IMR-90 (cell line): ENCODE data around the gene RTN3. TPM values are rescaled to one million over a fixed set of nuclear protein-coding genes. Genes with fewer than 3 reads are reported as not detected.
A peak's percentile ranks its signal among the peaks of the same experiment; 100 is the strongest.

Experiments used
- ATAC-seq: fragments of 200-7000 bp; cut with Tn5 transposase; 2 replicates; pipeline ENCODE4 v1.9.1; 2020; ENCODE audit warnings: low read depth, mild to moderate bottlenecking, moderate library complexity
- BruUV-seq: library from RNA; stranded (reverse); fragments of 400-500 nt; replicated peaks from 2 replicates; lab custom pipeline; 2021; lab: Mats Ljungman, UMichigan
- CTCF ChIA-PET: fragments of 300-600 bp; formaldehyde crosslinking; extraction: SDS; loops from one replicate; lab custom pipeline; 2021; ENCODE audit warnings: antibody characterized with exemption; lab: Yijun Ruan, JAX
- POLR2A ChIA-PET: fragments of 300-600 bp; sonication (Branson Sonifier 250); formaldehyde crosslinking; loops from one replicate; lab custom pipeline; 2022; ENCODE audit warnings: antibody characterized with exemption; ENCODE audit not compliant: unreplicated experiment; lab: Charles Lee
- DNase-seq: peaks from one replicate; pipeline ENCODE4 v3.0.0; 2013
- H2AFZ ChIP-seq: replicated peaks from 2 replicates; pipeline ENCODE3; 2013; ENCODE audit warnings: low read length, mild to moderate bottlenecking; ENCODE audit not compliant: poor library complexity
- H2AK5ac ChIP-seq: 2 replicates; pipeline ENCODE4 v1.6.1; 2013; ENCODE audit warnings: low read depth, low read length, inconsistent platforms
- H2AK9ac ChIP-seq: replicated peaks from 2 replicates; pipeline ENCODE3; 2013; ENCODE audit warnings: mild to moderate bottlenecking, low read depth, low read length, moderate library complexity; ENCODE audit not compliant: poor library complexity
- H2BK120ac ChIP-seq: 2 replicates; pipeline ENCODE4 v1.6.1; 2013; ENCODE audit warnings: low read depth, low read length, inconsistent platforms
- H2BK15ac ChIP-seq: 3 replicates; pipeline ENCODE4 v1.6.1; 2013; ENCODE audit warnings: low read depth, low read length, inconsistent platforms
- H2BK20ac ChIP-seq: 2 replicates; pipeline ENCODE4 v1.6.1; 2013; ENCODE audit warnings: low read depth, mild to moderate bottlenecking, inconsistent platforms, low read length, moderate library complexity
- H2BK5ac ChIP-seq: 2 replicates; pipeline ENCODE4 v1.6.1; 2013; ENCODE audit warnings: mild to moderate bottlenecking, low read depth, low read length, inconsistent platforms; ENCODE audit not compliant: poor library complexity, severe bottlenecking
- H3K14ac ChIP-seq: replicated peaks from 2 replicates; pipeline ENCODE4 v1.6.1; 2013; ENCODE audit warnings: low read depth, low read length, inconsistent platforms
- H3K18ac ChIP-seq: 2 replicates; pipeline ENCODE4 v1.6.1; 2013; ENCODE audit warnings: low read depth, low read length, control low read depth
- H3K23ac ChIP-seq: 2 replicates; pipeline ENCODE4 v1.6.1; 2013; ENCODE audit warnings: low read depth, low read length, inconsistent platforms
- H3K27ac ChIP-seq: 2 replicates; pipeline ENCODE4 v1.5.1; 2013; ENCODE audit warnings: mild to moderate bottlenecking, control low read depth, low read length; ENCODE audit not compliant: insufficient read depth
- H3K27me3 ChIP-seq: 2 replicates; pipeline ENCODE4 v1.6.1; 2013; ENCODE audit warnings: low read length; ENCODE audit not compliant: control insufficient read depth, insufficient read depth
- H3K36me3 ChIP-seq: 2 replicates; pipeline ENCODE4 v1.6.1; 2013; ENCODE audit warnings: low read length, mixed read lengths; ENCODE audit not compliant: control insufficient read depth, insufficient read depth
- H3K4ac ChIP-seq: 2 replicates; pipeline ENCODE4 v1.6.1; 2013; ENCODE audit warnings: low read depth, low read length, inconsistent platforms
- H3K4me1 ChIP-seq: 2 replicates; pipeline ENCODE4 v1.6.1; 2013; ENCODE audit warnings: low read length, mixed read lengths; ENCODE audit not compliant: control insufficient read depth, insufficient read depth
- H3K4me2 ChIP-seq: 2 replicates; pipeline ENCODE4 v1.6.1; 2013; ENCODE audit warnings: low read depth, mild to moderate bottlenecking, control low read depth, low read length, moderate library complexity
- H3K4me3 ChIP-seq: 2 replicates; pipeline ENCODE4 v1.5.1; 2013; ENCODE audit warnings: low read depth, mild to moderate bottlenecking, control low read depth, low read length, moderate library complexity; ENCODE audit not compliant: insufficient read depth
- H3K56ac ChIP-seq: 2 replicates; pipeline ENCODE4 v1.6.1; 2013; ENCODE audit warnings: low read length, inconsistent platforms; ENCODE audit not compliant: insufficient read depth; ENCODE audit errors: extremely low read depth
- H3K79me1 ChIP-seq, 2 experiments: 2 replicates each; pipeline ENCODE4 v1.6.1; 2013; ENCODE audit warnings: low read length in 2 of 2, inconsistent platforms in 1 of 2, low read depth in 1 of 2
- H3K9ac ChIP-seq: 2 replicates; pipeline ENCODE4 v1.6.1; 2013; ENCODE audit warnings: low read depth, low read length, control low read depth
- H3K9me1 ChIP-seq: 2 replicates; pipeline ENCODE4 v1.6.1; 2013; ENCODE audit warnings: low read length, inconsistent platforms; ENCODE audit not compliant: insufficient read depth
- H3K9me3 ChIP-seq: 2 replicates; pipeline ENCODE4 v1.6.1; 2013; ENCODE audit warnings: low read length; ENCODE audit not compliant: control insufficient read depth, insufficient read depth
- H4K20me1 ChIP-seq: 2 replicates; pipeline ENCODE4 v1.6.1; 2013; ENCODE audit warnings: low read length, inconsistent platforms; ENCODE audit not compliant: insufficient read depth
- H4K5ac ChIP-seq: 2 replicates; pipeline ENCODE4 v1.6.1; 2013; ENCODE audit warnings: mild to moderate bottlenecking, low read depth, low read length, control low read depth
- H4K8ac ChIP-seq, 2 experiments: 2 replicates each; pipeline ENCODE4 v1.6.1; 2013; ENCODE audit warnings: low read depth in 2 of 2, low read length in 2 of 2, control low read depth in 1 of 2, inconsistent platforms in 1 of 2
- H4K91ac ChIP-seq: 2 replicates; pipeline ENCODE4 v1.6.1; 2013; ENCODE audit warnings: low read depth, low read length, inconsistent platforms; ENCODE audit not compliant: insufficient read depth
- BHLHE40 ChIP-seq: fragments of 150-350 bp; IDR thresholded peaks from 2 replicates; pipeline ENCODE4 v1.6.1; 2016; ENCODE audit warnings: mild to moderate bottlenecking, low read depth, low read length
- CEBPB ChIP-seq: IDR thresholded peaks from 2 replicates; pipeline ENCODE4 v1.6.1; 2012; ENCODE audit warnings: low read depth, low read length, improper control_type of control experiment
- CHD1 ChIP-seq: IDR thresholded peaks from 2 replicates; pipeline ENCODE4 v1.6.1; 2012; ENCODE audit warnings: low read depth, low read length, improper control_type of control experiment
- FOS ChIP-seq: fragments of 150-350 bp; IDR thresholded peaks from 2 replicates; pipeline ENCODE4 v1.6.1; 2016; ENCODE audit warnings: low read depth, low read length
- MAFK ChIP-seq: IDR thresholded peaks from 2 replicates; pipeline ENCODE4 v1.6.1; 2012; ENCODE audit warnings: low read depth, low read length, improper control_type of control experiment
- MAZ ChIP-seq: IDR thresholded peaks from 2 replicates; pipeline ENCODE4 v1.6.1; 2012; ENCODE audit warnings: low read depth, mild to moderate bottlenecking, low read length, improper control_type of control experiment, moderate library complexity, borderline replicate concordance
- MXI1 ChIP-seq: IDR thresholded peaks from 2 replicates; pipeline ENCODE4 v1.6.1; 2012; ENCODE audit warnings: low read depth, mild to moderate bottlenecking, low read length, moderate library complexity, borderline replicate concordance
- NFE2L2 ChIP-seq: fragments of 150-350 bp; IDR thresholded peaks from 2 replicates; pipeline ENCODE4 v1.6.1; 2016; ENCODE audit warnings: low read depth, mild to moderate bottlenecking, low read length
- POLR2A ChIP-seq: IDR thresholded peaks from 2 replicates; pipeline ENCODE4 v1.6.1; 2012; ENCODE audit warnings: mild to moderate bottlenecking, low read depth, low read length
- RAD21 ChIP-seq: IDR thresholded peaks from 2 replicates; pipeline ENCODE4 v1.6.1; 2012; ENCODE audit warnings: low read length, improper control_type of control experiment
- RCOR1 ChIP-seq: IDR thresholded peaks from 2 replicates; pipeline ENCODE4 v1.6.1; 2012; ENCODE audit warnings: mild to moderate bottlenecking, low read length, improper control_type of control experiment; ENCODE audit not compliant: insufficient replicate concordance
- RFX5 ChIP-seq: IDR thresholded peaks from 2 replicates; pipeline ENCODE4 v1.8.0; 2012; ENCODE audit warnings: low read depth, mild to moderate bottlenecking, low read length, moderate library complexity
- SMC3 ChIP-seq: fragments of 150-350 bp; IDR thresholded peaks from 2 replicates; pipeline ENCODE4 v1.6.1; 2016; ENCODE audit warnings: low read depth, mild to moderate bottlenecking, antibody characterized with exemption, low read length, moderate library complexity
- WGBS, 2 experiments: methylation state at CpG; one replicate each; pipeline versions ENCODE4 v1.1.5 to v1.1.7; 2013; ENCODE audit warnings: missing lambda C conversion rate in 2 of 2; ENCODE audit not compliant: insufficient read length in 1 of 2; ENCODE audit errors: extremely low coverage in 2 of 2; 5-methylcytosine and 5-hydroxymethylcytosine counted together
- dilution Hi-C: fragments of 300-500 bp; cut with HindIII; formaldehyde crosslinking; loops from one replicate; pipeline ENCODE4 v1.14.3; 2018; ENCODE audit warnings: low sequenced_read_pairs; ENCODE audit not compliant: unreplicated experiment
- in situ Hi-C: fragments of 300-500 bp; cut with MboI; formaldehyde crosslinking; loops from 3 replicates; pipeline ENCODE4 v1.14.3; 2019; ENCODE audit warnings: low sequenced_read_pairs, inconsistent platforms, mixed read lengths
- intact Hi-C: fragments of 100-400 bp; cut with micrococcal nuclease; formaldehyde crosslinking; loops from 2 replicates; pipeline ENCODE4 v1.10.0; 2022
- polyA plus RNA-seq, 3 experiments: library from polyadenylated mRNA; depleted of rRNA; stranded (reverse); fragments of >200 nt; gene quantifications; 2 replicates each; pipeline ENCODE4 v1.2.3, GENCODE V29; 2012; ENCODE audit warnings: low replicate concordance in 1 of 3
- total RNA-seq: library from RNA; depleted of rRNA; stranded (reverse); fragments of >200 nt; gene quantifications from 2 replicates; pipeline ENCODE4 v1.2.3, GENCODE V29; 2012
- TF ChIP-seq, protein P1 (sequence below): conservative IDR thresholded peaks from 2 replicates; pipeline ENCODE4 v1.5.1; 2012; ENCODE audit warnings: mild to moderate bottlenecking, low read depth, low read length, improper control_type of control experiment
- TF ChIP-seq, protein P2 (sequence below): fragments of 150-350 bp; IDR thresholded peaks from 2 replicates; pipeline ENCODE4 v1.6.1; 2017; ENCODE audit warnings: mild to moderate bottlenecking, antibody characterized with exemption, low read length, low read depth
- TF ChIP-seq, protein P3 (sequence below): fragments of 150-350 bp; IDR thresholded peaks from 2 replicates; pipeline ENCODE4 v1.6.1; 2016; ENCODE audit warnings: low read depth, mild to moderate bottlenecking, low read length, moderate library complexity, borderline replicate concordance

RTN3 gene
- total and polyA plus RNA-seq, 2 of the 4 experiments (the other 2 are of a cell fraction), result 31.2 to 64.6 TPM

DNA sequence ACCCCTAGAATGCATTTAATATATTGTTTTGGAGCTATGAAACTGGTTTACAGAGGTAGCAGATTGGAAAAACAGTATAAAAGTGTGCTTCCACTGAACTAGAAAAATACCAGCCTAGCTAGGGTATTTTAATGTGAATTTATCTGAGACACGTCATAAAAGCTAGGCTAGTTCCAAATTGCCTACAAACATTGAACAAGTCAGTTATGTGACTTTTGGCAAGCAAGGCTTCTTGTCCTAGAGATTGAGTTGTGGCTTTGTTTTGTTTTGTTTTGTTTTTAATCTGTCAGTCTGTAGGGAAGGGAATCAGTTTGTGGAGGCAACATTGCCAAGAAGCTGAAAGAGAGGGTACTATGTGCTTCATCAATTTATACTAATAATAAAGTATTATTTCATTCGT is 24.2 kb downstream of the RTN3 start:
- Histone ChIP-seq H3K27me3 (no peaks in the 10 kb centered on the region), H4K91ac (no peak overlapping the region), H4K8ac (no peak overlapping the region), H4K5ac (no peak overlapping the region), H3K4ac (no peak overlapping the region), H3K4me3 (no peak overlapping the region), H2AK9ac (no peak overlapping the region), H3K27ac (peak overlapping the region; percentile 18; the same call in 1 of the 2 replicates), H3K18ac (no peak overlapping the region), H2AFZ (no peak overlapping the region), H3K14ac (no peak overlapping the region), H4K20me1 (peaks cover 22% of the 10 kb centered on the region), H2AK5ac (no peak overlapping the region), H2BK5ac (no peak overlapping the region), H2BK20ac (no peak overlapping the region), H2BK120ac (no peak overlapping the region), H3K4me2 (no peak overlapping the region), H3K36me3 (no peaks in the 10 kb centered on the region; the same call in 1 of the 2 replicates), H3K9ac (no peak overlapping the region), H3K9me3 (no peaks in the 10 kb centered on the region), H3K9me1 (peaks cover 3% of the 10 kb centered on the region; the same call in 1 of the 2 replicates), H3K4me1 (peaks cover 4% of the 10 kb centered on the region), H3K23ac (no peak overlapping the region), H3K56ac (no peak overlapping the region), H2BK15ac (no peak overlapping the region), H3K79me1 (peaks cover 12 to 49% of the 10 kb centered on the region in 2 experiments)
- no peak for DNase-seq
- no CpG with 5 or more reads among the region's 2 CpGs for WGBS, 2 experiments
- TF ChIP-seq SMC3, result no peak
- TF ChIP-seq, protein P1, sequence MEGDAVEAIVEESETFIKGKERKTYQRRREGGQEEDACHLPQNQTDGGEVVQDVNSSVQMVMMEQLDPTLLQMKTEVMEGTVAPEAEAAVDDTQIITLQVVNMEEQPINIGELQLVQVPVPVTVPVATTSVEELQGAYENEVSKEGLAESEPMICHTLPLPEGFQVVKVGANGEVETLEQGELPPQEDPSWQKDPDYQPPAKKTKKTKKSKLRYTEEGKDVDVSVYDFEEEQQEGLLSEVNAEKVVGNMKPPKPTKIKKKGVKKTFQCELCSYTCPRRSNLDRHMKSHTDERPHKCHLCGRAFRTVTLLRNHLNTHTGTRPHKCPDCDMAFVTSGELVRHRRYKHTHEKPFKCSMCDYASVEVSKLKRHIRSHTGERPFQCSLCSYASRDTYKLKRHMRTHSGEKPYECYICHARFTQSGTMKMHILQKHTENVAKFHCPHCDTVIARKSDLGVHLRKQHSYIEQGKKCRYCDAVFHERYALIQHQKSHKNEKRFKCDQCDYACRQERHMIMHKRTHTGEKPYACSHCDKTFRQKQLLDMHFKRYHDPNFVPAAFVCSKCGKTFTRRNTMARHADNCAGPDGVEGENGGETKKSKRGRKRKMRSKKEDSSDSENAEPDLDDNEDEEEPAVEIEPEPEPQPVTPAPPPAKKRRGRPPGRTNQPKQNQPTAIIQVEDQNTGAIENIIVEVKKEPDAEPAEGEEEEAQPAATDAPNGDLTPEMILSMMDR, result no peak
- no peak for TF ChIP-seq FOS
- TF ChIP-seq MXI1, result no peak
- TF ChIP-seq RFX5, result no peak
- TF ChIP-seq, protein P2, sequence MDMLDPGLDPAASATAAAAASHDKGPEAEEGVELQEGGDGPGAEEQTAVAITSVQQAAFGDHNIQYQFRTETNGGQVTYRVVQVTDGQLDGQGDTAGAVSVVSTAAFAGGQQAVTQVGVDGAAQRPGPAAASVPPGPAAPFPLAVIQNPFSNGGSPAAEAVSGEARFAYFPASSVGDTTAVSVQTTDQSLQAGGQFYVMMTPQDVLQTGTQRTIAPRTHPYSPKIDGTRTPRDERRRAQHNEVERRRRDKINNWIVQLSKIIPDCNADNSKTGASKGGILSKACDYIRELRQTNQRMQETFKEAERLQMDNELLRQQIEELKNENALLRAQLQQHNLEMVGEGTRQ, result no peak
- no peak for TF ChIP-seq BHLHE40
- TF ChIP-seq POLR2A, result no peak
- no peak for TF ChIP-seq CEBPB
- TF ChIP-seq MAFK, result no peak
- no peak for TF ChIP-seq RAD21
- TF ChIP-seq CHD1, result no peak
- no peak for TF ChIP-seq NFE2L2
- TF ChIP-seq, protein P3, sequence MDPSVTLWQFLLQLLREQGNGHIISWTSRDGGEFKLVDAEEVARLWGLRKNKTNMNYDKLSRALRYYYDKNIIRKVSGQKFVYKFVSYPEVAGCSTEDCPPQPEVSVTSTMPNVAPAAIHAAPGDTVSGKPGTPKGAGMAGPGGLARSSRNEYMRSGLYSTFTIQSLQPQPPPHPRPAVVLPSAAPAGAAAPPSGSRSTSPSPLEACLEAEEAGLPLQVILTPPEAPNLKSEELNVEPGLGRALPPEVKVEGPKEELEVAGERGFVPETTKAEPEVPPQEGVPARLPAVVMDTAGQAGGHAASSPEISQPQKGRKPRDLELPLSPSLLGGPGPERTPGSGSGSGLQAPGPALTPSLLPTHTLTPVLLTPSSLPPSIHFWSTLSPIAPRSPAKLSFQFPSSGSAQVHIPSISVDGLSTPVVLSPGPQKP, result no peak
- TF ChIP-seq RCOR1, result no peak
- no peak for TF ChIP-seq MAZ
- BruUV-seq, result no TSS peak
- intact Hi-C loops, result loop anchor here (2.0 kb wide), 1 partner anchor 17 kb away; no protein-coding TSS in a partner anchor
- dilution Hi-C loops, result no loop called here
- ATAC-seq, result no peak
- in situ Hi-C loops, result no loop called here
- CTCF ChIA-PET, result interaction anchor here (0.6 to 0.7 kb wide), 2 partner anchors 333 to 1014 kb away, joined by 3 read pairs; no protein-coding TSS in a partner anchor
- POLR2A ChIA-PET, result no interaction called here
